ENCODE data around the gene TTLL6. TPM values are rescaled to one million over a fixed set of nuclear protein-coding genes. Genes with fewer than 3 reads are reported as not detected.

TTLL6 gene
- total and polyA plus RNA-seq, 4 donors: 0.94 to 2.8 (median 1.6) TPM

DNA sequence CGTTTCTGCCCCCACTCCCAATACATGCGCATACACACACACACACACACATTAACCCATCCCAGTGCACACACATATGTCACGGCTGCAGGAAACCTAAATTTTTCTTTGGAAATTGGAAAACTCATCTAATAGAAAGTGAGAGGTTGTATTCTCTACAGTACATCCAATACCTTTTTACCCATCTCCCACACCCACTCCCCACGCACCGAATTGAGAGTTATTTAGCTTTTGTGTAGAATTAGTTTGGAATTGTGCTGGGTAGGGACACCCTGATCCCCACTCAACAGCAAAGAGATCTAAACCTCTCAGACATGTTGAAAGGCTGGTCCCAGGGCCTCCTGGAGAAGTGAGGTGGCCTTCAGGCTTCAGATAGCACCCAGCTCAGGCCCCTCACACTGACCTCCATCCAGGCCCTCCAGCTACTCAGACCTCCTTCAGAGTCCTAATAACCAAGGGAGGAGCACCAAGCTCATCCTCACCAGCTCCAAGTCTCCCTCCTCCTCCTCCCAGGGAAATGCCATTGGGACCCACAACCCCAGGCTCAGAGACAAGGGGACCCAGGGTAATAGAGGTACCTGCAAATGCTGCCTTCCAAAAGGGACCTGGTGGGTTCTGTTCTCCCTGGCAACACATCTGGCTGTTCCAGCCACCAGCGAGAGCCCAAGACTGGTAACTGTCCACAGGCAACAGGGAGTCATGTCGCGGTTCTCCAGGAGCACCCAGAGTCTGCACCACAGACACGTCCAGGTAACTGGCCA lies 89.4 kb downstream of the TTLL6 start:
- H3K27me3 ChIP-seq (ENCODE audit: control insufficient read depth in 3 of 3, insufficient read depth in 3 of 3, low read length in 2 of 3): peaks cover 15 to 98% (median 96%) of the 10 kb centered on the region in 3 donors
- H3K4me1 ChIP-seq (ENCODE audit: control insufficient read depth in 5 of 5, insufficient read depth in 5 of 5, low read length in 5 of 5): peaks cover 0 to 24% (median 2%) of the 10 kb centered on the region in 5 donors
- H3K4me3 ChIP-seq: no peak overlapping the region
- H3K36me3 ChIP-seq (ENCODE audit: control insufficient read depth in 4 of 4, insufficient read depth in 4 of 4, low read length in 4 of 4): no peaks in the 10 kb centered on the region
- no peak overlapping the region for H3K9ac ChIP-seq (ENCODE audit: insufficient read depth in 1 of 2, low read length in 2 of 2)
- DNase-seq (no peak), ATAC-seq (ENCODE audit: insufficient read depth, low FRiP score) (no peak)
- no peak overlapping the region for H3K27ac ChIP-seq (ENCODE audit: low read depth in 1 of 2, low read length in 1 of 2)
- WGBS, 2 donors: 35% methylated on average over 9 of the region's 9 CpGs
- peaks cover 0 to 4% (median 0%) of the 10 kb centered on the region in 4 donors for H3K9me3 ChIP-seq (ENCODE audit: control insufficient read depth in 4 of 4, insufficient read depth in 3 of 4, low read length in 3 of 4)
- no peak for TF ChIP-seq CTCF (IDR thresholded peaks at IDR 0.05; ENCODE audit: control extremely low read depth, extremely low read depth)

DNA sequence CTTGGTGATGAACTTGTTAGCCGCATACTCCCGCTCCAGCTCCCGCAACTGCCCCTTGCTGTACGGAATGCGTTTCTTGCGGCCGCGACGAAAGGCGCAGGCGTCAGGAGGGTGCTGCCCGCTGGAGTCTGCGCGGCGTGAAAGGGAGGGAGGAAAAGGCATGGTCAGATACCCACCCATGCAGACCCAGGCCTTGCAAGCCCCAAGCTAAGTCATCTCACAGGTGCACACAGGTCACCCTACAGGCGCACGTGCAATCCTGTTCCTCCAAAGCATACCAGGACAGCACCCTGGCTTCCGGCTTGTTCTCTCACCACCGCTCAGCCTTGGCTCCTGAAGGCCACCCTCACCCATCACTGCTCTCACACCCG lies 90.1 kb downstream of the TTLL6 start:
- no peak for TF ChIP-seq CTCF (IDR thresholded peaks at IDR 0.05; ENCODE audit: control extremely low read depth, extremely low read depth)
- ATAC-seq (ENCODE audit: insufficient read depth, low FRiP score): no peak
- H3K9me3 ChIP-seq (ENCODE audit: control insufficient read depth in 4 of 4, insufficient read depth in 3 of 4, low read length in 3 of 4): peaks cover 0 to 4% (median 0%) of the 10 kb centered on the region in 4 donors
- no peak overlapping the region for H3K4me3 ChIP-seq
- no peaks in the 10 kb centered on the region for H3K36me3 ChIP-seq (ENCODE audit: control insufficient read depth in 4 of 4, insufficient read depth in 4 of 4, low read length in 4 of 4)
- H3K27ac ChIP-seq (ENCODE audit: low read depth in 1 of 2, low read length in 1 of 2): no peak overlapping the region
- peaks cover 15 to 98% (median 96%) of the 10 kb centered on the region in 3 donors for H3K27me3 ChIP-seq (ENCODE audit: control insufficient read depth in 3 of 3, insufficient read depth in 3 of 3, low read length in 2 of 3)
- H3K4me1 ChIP-seq (ENCODE audit: control insufficient read depth in 5 of 5, insufficient read depth in 5 of 5, low read length in 5 of 5): peaks cover 0 to 24% (median 2%) of the 10 kb centered on the region in 5 donors
- no peak overlapping the region for H3K9ac ChIP-seq (ENCODE audit: insufficient read depth in 1 of 2, low read length in 2 of 2)
- WGBS, 2 donors: 7 to 9% methylated on average over 20 of the region's 20 CpGs
- DNase-seq: no peak

GRCh38 chr17:48726114-48726915 lies 90.7 kb downstream of the TTLL6 start:
- WGBS, 2 donors: 15% methylated on average over 20 of the region's 20 CpGs
- TF ChIP-seq CTCF (IDR thresholded peaks at IDR 0.05; ENCODE audit: control extremely low read depth, extremely low read depth): no peak
- ATAC-seq (ENCODE audit: insufficient read depth, low FRiP score): no peak

More at GRCh38 chr17:48726114-48726915, 90.7 kb downstream of the TTLL6 start:
- peaks cover 0 to 24% (median 2%) of the 10 kb centered on the region in 5 donors for H3K4me1 ChIP-seq (ENCODE audit: control insufficient read depth in 5 of 5, insufficient read depth in 5 of 5, low read length in 5 of 5)
- H3K36me3 ChIP-seq (ENCODE audit: control insufficient read depth in 4 of 4, insufficient read depth in 4 of 4, low read length in 4 of 4): no peaks in the 10 kb centered on the region
- H3K27ac ChIP-seq (ENCODE audit: low read depth in 1 of 2, low read length in 1 of 2): no peak overlapping the region
- H3K27me3 ChIP-seq (ENCODE audit: control insufficient read depth in 3 of 3, insufficient read depth in 3 of 3, low read length in 2 of 3): peaks cover 15 to 97% (median 96%) of the 10 kb centered on the region in 3 donors
- no peak overlapping the region for H3K4me3 ChIP-seq
- peaks cover 0 to 4% (median 0%) of the 10 kb centered on the region in 4 donors for H3K9me3 ChIP-seq (ENCODE audit: control insufficient read depth in 4 of 4, insufficient read depth in 3 of 4, low read length in 3 of 4)
- no peak overlapping the region for H3K9ac ChIP-seq (ENCODE audit: insufficient read depth in 1 of 2, low read length in 2 of 2)
- no peak for DNase-seq
